ENCODE measurements around the gene FFAR3.

DNA sequence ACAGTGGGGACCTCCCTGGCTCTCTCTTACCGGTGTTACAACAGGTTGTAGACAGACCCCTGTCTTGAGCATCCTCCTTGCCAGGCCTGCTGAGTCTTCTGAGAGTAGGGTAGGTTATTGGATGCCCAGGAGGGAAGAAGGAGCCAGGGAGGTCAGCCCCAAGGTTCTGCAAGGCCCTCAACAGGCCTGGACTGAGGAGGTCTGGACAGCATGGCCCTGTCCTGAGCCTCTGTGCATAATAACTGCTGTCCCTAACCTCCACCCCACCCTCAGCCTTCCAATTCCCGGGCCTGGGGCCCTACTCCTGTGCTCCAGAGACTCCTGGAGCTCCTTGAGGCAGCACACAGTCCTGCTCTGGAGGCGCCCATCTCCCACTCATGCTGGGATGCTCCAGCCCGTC, 28.9 kb upstream of the FFAR3 start:
- TF ChIP-seq, protein P1, sequence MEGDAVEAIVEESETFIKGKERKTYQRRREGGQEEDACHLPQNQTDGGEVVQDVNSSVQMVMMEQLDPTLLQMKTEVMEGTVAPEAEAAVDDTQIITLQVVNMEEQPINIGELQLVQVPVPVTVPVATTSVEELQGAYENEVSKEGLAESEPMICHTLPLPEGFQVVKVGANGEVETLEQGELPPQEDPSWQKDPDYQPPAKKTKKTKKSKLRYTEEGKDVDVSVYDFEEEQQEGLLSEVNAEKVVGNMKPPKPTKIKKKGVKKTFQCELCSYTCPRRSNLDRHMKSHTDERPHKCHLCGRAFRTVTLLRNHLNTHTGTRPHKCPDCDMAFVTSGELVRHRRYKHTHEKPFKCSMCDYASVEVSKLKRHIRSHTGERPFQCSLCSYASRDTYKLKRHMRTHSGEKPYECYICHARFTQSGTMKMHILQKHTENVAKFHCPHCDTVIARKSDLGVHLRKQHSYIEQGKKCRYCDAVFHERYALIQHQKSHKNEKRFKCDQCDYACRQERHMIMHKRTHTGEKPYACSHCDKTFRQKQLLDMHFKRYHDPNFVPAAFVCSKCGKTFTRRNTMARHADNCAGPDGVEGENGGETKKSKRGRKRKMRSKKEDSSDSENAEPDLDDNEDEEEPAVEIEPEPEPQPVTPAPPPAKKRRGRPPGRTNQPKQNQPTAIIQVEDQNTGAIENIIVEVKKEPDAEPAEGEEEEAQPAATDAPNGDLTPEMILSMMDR (IDR thresholded peaks at IDR 0.05; ENCODE audit: borderline replicate concordance, extremely low read depth, low read length, poor library complexity, severe bottlenecking) = no peak
- TF ChIP-seq EZH2 (IDR thresholded peaks at IDR 0.05; ENCODE audit: borderline replicate concordance, low read depth, low read length, severe bottlenecking) = no peak

Data from DND-41 (cell line).